Psoas muscle (tissue), 8 donors: ENCODE data around the gene GPR142. TPM values are rescaled to one million over a fixed set of nuclear protein-coding genes. Genes with fewer than 3 reads are reported as not detected.
A peak's percentile ranks its signal among the peaks of the same experiment; 100 is the strongest.

Experiments
- ATAC-seq, 4 donors: fragments of 200-7000 bp; cut with Tn5 transposase; one replicate each; pipeline ENCODE4 v1.9.1; 2020; ENCODE audit warnings: moderate library complexity in 3 of 4, mild to moderate bottlenecking in 2 of 4
- DNase-seq, 2 donors: peaks; one replicate each; pipeline ENCODE4 v3.0.0-alpha.2; 2020
- H3K27ac ChIP-seq: fragments of 200-600 bp; one replicate; pipeline ENCODE4 v1.8.0; 2022
- H3K27me3 ChIP-seq, 3 donors: fragments of 200-600 bp in 1 of 3; one replicate each; pipeline versions ENCODE4 v1.6.1 to v1.8.0; 2013 to 2022; ENCODE audit warnings: low read length in 2 of 3, mild to moderate bottlenecking in 2 of 3, moderate library complexity in 1 of 3; ENCODE audit not compliant: insufficient read depth in 3 of 3
- H3K36me3 ChIP-seq, 2 donors: fragments of 200-600 bp in 1 of 2; one replicate each; pipeline versions ENCODE4 v1.6.1 to v1.8.0; 2013 to 2022; ENCODE audit warnings: low read depth in 1 of 2, mild to moderate bottlenecking in 1 of 2, moderate library complexity in 1 of 2; ENCODE audit not compliant: insufficient read depth in 1 of 2
- H3K4me1 ChIP-seq: fragments of 200-600 bp; one replicate; pipeline ENCODE4 v1.8.0; 2022
- H3K4me3 ChIP-seq: fragments of 200-600 bp; one replicate; pipeline ENCODE4 v1.8.0; 2022; ENCODE audit warnings: mild to moderate bottlenecking
- H3K9me3 ChIP-seq: fragments of 200-600 bp; one replicate; pipeline ENCODE4 v1.8.0; 2022
- WGBS, 3 donors: extraction: QIAGEN DNeasy Blood & Tissue Kit; methylation state at CpG; one replicate each; pipeline versions ENCODE4 v1.1.6 to v1.1.7; 2013; 5-methylcytosine and 5-hydroxymethylcytosine counted together
- intact Hi-C, 2 donors: fragments of 100-400 bp; cut with DNase I; formaldehyde crosslinking; loops; one replicate each; pipeline versions ENCODE4 v1.11.0 to v1.14.2; 2022
- polyA plus RNA-seq, 3 donors: library from polyadenylated mRNA; stranded (reverse); fragments of 200-250 nt; gene quantifications; one replicate each; pipeline ENCODE4 v1.2.3, GENCODE V29; 2013
- total RNA-seq, 4 donors: library from RNA; stranded (reverse); fragmentation: NEBNext Ultra II Directional in 2 of 4; extraction: Animal tissue kit (Norgen Biotek cat#: 25700) in 2 of 4; gene quantifications; one replicate each; pipeline versions ENCODE4 v1.2.1 to v1.2.4, GENCODE V29; 2021 to 2023
- TF ChIP-seq, protein P1 (sequence below): fragments of 200-600 bp; IDR thresholded peaks from one replicate; pipeline ENCODE4 v1.8.0; 2022; ENCODE audit warnings: antibody characterized with exemption
- donor health status: healthy with polysubstance abuse.
- donor health status: DM: no; HTN: no; CAD: no; lungs with moderate emphysema.
- donor health status: Bipolar disorder and iron deficiency.
- donor health status: healthy.
- donor health status: DM: yes; HTN: yes; CAD: no.
- donor health status: DM: no; HTN: no; CAD: no.
- donor health status: DM: no; HTN: no; CAD: no.
- donor health status: DM: yes; HTN: yes; CAD: no.

The GPR142 gene
- total and polyA plus RNA-seq, 7 donors = not detected

DNA sequence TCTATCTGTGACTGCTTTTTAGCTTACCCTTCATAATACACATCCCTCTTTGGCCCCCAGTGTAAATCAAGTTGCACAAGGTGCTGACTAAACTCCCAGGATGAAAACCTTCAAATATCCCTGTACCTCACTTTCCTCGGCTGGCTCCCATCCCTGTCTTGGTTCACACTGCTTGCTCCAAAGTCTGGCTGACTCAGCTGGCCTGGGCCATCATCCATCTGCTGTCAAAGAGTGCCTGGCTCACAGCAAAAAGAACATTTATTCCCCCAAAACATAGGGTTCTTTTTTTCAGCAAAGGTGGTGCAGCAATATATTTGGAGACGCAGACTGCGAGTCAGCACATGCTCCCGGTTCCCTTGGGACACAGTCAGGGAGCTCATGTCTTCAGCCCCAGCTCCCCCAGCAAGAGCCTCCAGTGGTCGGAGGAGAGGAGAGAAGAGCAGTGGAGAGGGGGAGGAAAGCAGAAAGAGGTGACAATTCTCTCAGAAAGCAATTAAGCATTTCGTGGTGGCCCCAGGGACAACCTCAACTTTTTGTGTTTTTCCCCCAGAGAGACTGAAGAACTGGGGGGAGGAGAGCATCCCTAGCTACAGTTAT lies 26.1 kb downstream of the GPR142 start:
- H3K9me3 ChIP-seq = no peaks in the 10 kb centered on the region
- TF ChIP-seq, protein P1, sequence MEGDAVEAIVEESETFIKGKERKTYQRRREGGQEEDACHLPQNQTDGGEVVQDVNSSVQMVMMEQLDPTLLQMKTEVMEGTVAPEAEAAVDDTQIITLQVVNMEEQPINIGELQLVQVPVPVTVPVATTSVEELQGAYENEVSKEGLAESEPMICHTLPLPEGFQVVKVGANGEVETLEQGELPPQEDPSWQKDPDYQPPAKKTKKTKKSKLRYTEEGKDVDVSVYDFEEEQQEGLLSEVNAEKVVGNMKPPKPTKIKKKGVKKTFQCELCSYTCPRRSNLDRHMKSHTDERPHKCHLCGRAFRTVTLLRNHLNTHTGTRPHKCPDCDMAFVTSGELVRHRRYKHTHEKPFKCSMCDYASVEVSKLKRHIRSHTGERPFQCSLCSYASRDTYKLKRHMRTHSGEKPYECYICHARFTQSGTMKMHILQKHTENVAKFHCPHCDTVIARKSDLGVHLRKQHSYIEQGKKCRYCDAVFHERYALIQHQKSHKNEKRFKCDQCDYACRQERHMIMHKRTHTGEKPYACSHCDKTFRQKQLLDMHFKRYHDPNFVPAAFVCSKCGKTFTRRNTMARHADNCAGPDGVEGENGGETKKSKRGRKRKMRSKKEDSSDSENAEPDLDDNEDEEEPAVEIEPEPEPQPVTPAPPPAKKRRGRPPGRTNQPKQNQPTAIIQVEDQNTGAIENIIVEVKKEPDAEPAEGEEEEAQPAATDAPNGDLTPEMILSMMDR = no peak
- DNase-seq (peak in 1 of 2 donors; percentile 62), ATAC-seq (peak in 2 of 4 donors; percentile 38 to 46)
- H3K36me3 ChIP-seq = no peaks in the 10 kb centered on the region
- intact Hi-C loops = loop anchor here in 1 of 2 donors (5.0 kb wide), 1 partner anchor 34 kb away; no protein-coding TSS in a partner anchor
- no peak overlapping the region for H3K4me3 ChIP-seq
- H3K27me3 ChIP-seq = no peaks in the 10 kb centered on the region
- H3K4me1 ChIP-seq = peaks cover 49% of the 10 kb centered on the region
- H3K27ac ChIP-seq = peak overlapping the region; percentile 93
- WGBS, 3 donors = 46 to 62% (median 51%) methylated on average over 6 of the region's 6 CpGs

DNA sequence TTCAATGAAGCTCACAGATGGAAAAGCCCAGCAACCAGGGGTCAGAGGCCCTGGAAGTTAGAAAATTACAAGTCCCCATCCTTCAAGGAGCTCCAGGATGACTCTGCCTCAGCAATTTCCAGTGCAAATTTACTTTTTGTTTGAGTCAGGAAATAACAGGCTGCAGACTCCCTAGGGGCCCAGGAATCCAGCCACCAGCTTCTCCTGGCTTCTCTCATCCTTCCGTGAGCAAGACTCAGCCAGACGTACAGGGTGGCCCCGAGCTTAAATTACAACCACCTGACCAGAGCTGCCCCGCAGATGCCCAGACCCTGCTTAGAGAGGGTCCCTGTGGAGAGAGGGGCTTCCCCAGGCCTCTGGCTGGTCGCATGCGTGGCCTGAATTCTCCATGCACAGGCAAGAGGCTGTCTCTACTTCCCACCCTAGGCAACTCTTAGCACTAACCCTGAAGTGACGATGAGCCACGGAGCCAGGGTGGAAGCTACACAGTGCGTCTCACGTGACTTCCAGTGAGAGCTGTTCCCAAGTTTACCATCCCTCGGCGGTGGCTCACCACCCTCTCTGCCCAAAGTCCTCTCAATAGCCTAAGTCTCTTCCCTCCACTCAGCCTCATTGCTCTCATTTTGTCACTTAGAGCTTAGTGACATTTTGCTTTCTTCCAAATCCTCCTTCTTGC lies 27.1 kb downstream of the GPR142 start:
- Histone ChIP-seq H3K27ac (peak overlapping the region; percentile 93), H3K4me1 (peaks cover 39% of the 10 kb centered on the region), H3K36me3 (no peaks in the 10 kb centered on the region), H3K4me3 (no peak overlapping the region), H3K27me3 (no peaks in the 10 kb centered on the region), H3K9me3 (no peaks in the 10 kb centered on the region)
- TF ChIP-seq, protein P1 = no peak
- ATAC-seq = peak; percentile 67 to 76 (median 74)
- WGBS, 3 donors = 27 to 55% (median 34%) methylated on average over 12 of the region's 12 CpGs
- intact Hi-C loops = loop anchor here in 1 of 2 donors (5.0 kb wide), 1 partner anchor 33 kb away; no protein-coding TSS in a partner anchor
- DNase-seq = peak in 1 of 2 donors; percentile 61

DNA sequence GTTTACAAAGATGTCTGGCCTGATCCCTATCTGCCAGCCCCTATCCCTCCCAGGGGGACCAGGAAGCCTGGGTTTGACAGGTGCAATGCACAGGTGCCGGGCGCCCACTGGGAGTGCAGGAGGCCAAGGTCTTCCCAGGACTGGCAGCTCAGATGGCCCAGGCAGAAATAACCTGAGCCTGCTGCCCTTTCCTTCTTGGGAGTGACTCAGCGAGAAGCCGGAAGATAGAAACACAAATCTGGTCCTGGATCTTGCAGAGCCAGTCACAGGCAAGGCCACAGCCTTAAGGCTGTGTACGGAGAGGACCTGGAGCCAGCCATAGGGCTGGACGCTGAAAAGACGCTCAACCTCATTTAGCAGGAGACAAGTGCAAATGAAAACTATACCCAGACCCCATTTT lies 27.7 kb downstream of the GPR142 start:
- Histone ChIP-seq H3K4me3 (peak overlapping the region; percentile 22), H3K9me3 (no peaks in the 10 kb centered on the region), H3K27ac (peak overlapping the region; percentile 93), H3K36me3 (no peaks in the 10 kb centered on the region), H3K27me3 (no peaks in the 10 kb centered on the region), H3K4me1 (peaks cover 38% of the 10 kb centered on the region)
- TF ChIP-seq, protein P1 = no peak
- DNase-seq (peak; percentile 56 to 86), ATAC-seq (peak; percentile 93 to 94 (median 94))
- intact Hi-C loops = loop anchor here in 1 of 2 donors (5.0 kb wide), 1 partner anchor 32 kb away; no protein-coding TSS in a partner anchor
- 35 to 43% (median 43%) methylated on average over 7 of the region's 7 CpGs for WGBS, 3 donors

DNA sequence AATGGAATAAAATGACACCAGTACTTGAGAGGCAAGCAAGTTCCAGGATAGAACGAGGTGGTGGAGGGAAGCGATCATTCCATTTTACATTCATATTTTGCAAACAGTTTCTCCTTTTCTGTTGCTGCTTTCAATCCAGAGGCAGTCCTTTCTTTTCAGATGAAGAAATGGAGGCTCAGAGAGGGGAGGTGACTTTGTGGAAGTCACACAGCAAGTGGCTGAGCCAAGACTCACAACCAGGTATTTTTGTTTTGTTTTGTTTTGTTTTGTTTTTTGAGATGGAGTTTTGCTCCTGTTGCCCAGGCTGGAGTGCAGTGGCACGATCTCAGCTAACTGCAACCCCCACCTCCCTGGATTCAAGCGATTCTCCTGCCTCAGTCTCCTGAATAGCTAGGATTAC lies 29.3 kb downstream of the GPR142 start:
- DNase-seq (no peak), ATAC-seq (no peak)
- peak overlapping the region; percentile 93 for H3K27ac ChIP-seq
- 85 to 93% (median 87%) methylated on average over 4 of the region's 4 CpGs for WGBS, 3 donors
- intact Hi-C loops = no loop called here
- H3K9me3 ChIP-seq = no peaks in the 10 kb centered on the region
- no peaks in the 10 kb centered on the region for H3K36me3 ChIP-seq
- no peak overlapping the region for H3K4me3 ChIP-seq
- peaks cover 38% of the 10 kb centered on the region for H3K4me1 ChIP-seq
- TF ChIP-seq, protein P1 = no peak
- no peaks in the 10 kb centered on the region for H3K27me3 ChIP-seq
